GM12892 (cell line): ENCODE data around the gene RNH1.

ENCODE experiments used
- DNase-seq: peaks from one replicate; pipeline ENCODE4 v3.0.0; 2011; ENCODE audit not compliant: insufficient read length
- FAIRE-seq: peaks from 2 replicates; lab custom pipeline; 2011; peaks lifted over from hg19 to GRCh38; lab: Jason Lieb, UNC
- POLR2A ChIP-seq: IDR thresholded peaks from 2 replicates; pipeline ENCODE4 v1.6.1; 2011; ENCODE audit warnings: low read depth, low read length, control low read depth
- POLR2AphosphoS5 ChIP-seq: IDR thresholded peaks from 2 replicates; pipeline ENCODE4 v1.6.1; 2011; ENCODE audit warnings: low read depth, low read length, control low read depth
- TAF1 ChIP-seq: IDR thresholded peaks from 2 replicates; pipeline ENCODE4 v1.6.1; 2011; ENCODE audit warnings: low read depth, mild to moderate bottlenecking, control low read depth, low read length, borderline replicate concordance

RNH1 gene

GRCh38 chr11:550021-550745, 43.1 kb upstream of the RNH1 start:
- DNase-seq = no peak
- no peak for FAIRE-seq
- TF ChIP-seq TAF1 (no peak), POLR2A (no peak), POLR2AphosphoS5 (no peak)

- DNase-seq = no peak
- no peak for FAIRE-seq
- TF ChIP-seq TAF1 = no peak
- TF ChIP-seq POLR2AphosphoS5 = no peak
- no peak for TF ChIP-seq POLR2A
These were observed 41.9 kb upstream of the RNH1 start for GRCh38 chr11:548700-549603.

- TF ChIP-seq POLR2A = no peak
- TF ChIP-seq TAF1 = no peak
- no peak for TF ChIP-seq POLR2AphosphoS5
- FAIRE-seq (no peak), DNase-seq (no peak)
These were observed 38.1 kb upstream of the RNH1 start for GRCh38 chr11:545171-545570.

- FAIRE-seq (no peak), DNase-seq (no peak)
- TF ChIP-seq POLR2A (no peak), TAF1 (no peak), POLR2AphosphoS5 (no peak)
These were observed 37.8 kb upstream of the RNH1 start for GRCh38 chr11:544817-545166.

- TF ChIP-seq POLR2AphosphoS5 = no peak
- TF ChIP-seq TAF1 = no peak
- TF ChIP-seq POLR2A = no peak
- no peak for DNase-seq
- FAIRE-seq = no peak
These were observed 34.4 kb upstream of the RNH1 start for GRCh38 chr11:541433-541885.

- no peak for FAIRE-seq
- no peak for DNase-seq
- TF ChIP-seq POLR2AphosphoS5 (no peak), TAF1 (no peak), POLR2A (no peak)
These were observed 33.8 kb upstream of the RNH1 start for GRCh38 chr11:540583-541432.

GRCh38 chr11:539971-540481, 33.0 kb upstream of the RNH1 start:
- DNase-seq = no peak
- FAIRE-seq = no peak
- TF ChIP-seq POLR2A (no peak), POLR2AphosphoS5 (no peak), TAF1 (no peak)

- no peak for DNase-seq
- FAIRE-seq = no peak
- TF ChIP-seq POLR2A = no peak
- TF ChIP-seq POLR2AphosphoS5 = no peak
- no peak for TF ChIP-seq TAF1
These were observed 31.5 kb upstream of the RNH1 start for GRCh38 chr11:538431-539051.

GRCh38 chr11:537622-538430, 30.8 kb upstream of the RNH1 start:
- TF ChIP-seq POLR2A = no peak
- no peak for TF ChIP-seq POLR2AphosphoS5
- no peak for TF ChIP-seq TAF1
- DNase-seq (no peak), FAIRE-seq (peak; percentile 27)
